ENCODE measurements around the gene PINLYP.

Gene PINLYP

GRCh38 chr19:43551399-43552197 lies 24.0 kb upstream of the PINLYP start:
- TF ChIP-seq, protein P1, sequence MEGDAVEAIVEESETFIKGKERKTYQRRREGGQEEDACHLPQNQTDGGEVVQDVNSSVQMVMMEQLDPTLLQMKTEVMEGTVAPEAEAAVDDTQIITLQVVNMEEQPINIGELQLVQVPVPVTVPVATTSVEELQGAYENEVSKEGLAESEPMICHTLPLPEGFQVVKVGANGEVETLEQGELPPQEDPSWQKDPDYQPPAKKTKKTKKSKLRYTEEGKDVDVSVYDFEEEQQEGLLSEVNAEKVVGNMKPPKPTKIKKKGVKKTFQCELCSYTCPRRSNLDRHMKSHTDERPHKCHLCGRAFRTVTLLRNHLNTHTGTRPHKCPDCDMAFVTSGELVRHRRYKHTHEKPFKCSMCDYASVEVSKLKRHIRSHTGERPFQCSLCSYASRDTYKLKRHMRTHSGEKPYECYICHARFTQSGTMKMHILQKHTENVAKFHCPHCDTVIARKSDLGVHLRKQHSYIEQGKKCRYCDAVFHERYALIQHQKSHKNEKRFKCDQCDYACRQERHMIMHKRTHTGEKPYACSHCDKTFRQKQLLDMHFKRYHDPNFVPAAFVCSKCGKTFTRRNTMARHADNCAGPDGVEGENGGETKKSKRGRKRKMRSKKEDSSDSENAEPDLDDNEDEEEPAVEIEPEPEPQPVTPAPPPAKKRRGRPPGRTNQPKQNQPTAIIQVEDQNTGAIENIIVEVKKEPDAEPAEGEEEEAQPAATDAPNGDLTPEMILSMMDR (IDR thresholded peaks at IDR 0.05; ENCODE audit: borderline replicate concordance, insufficient read depth, low read depth, low read length) = no peak
- H3K4me3 ChIP-seq (ENCODE audit: low read depth, low read length) = no peak overlapping the region

- H3K4me3 ChIP-seq (ENCODE audit: low read depth, low read length) = no peak overlapping the region
- TF ChIP-seq, protein P1 (IDR thresholded peaks at IDR 0.05; ENCODE audit: borderline replicate concordance, insufficient read depth, low read depth, low read length) = no peak
These were observed 23.5 kb upstream of the PINLYP start for GRCh38 chr19:43552198-43552450.

- TF ChIP-seq, protein P1 (IDR thresholded peaks at IDR 0.05; ENCODE audit: borderline replicate concordance, insufficient read depth, low read depth, low read length) = no peak
- H3K4me3 ChIP-seq (ENCODE audit: low read depth, low read length) = no peak overlapping the region
These were observed 23.0 kb upstream of the PINLYP start for GRCh38 chr19:43552616-43553015.

GRCh38 chr19:43553656-43554055 lies 21.9 kb upstream of the PINLYP start:
- TF ChIP-seq, protein P1 (IDR thresholded peaks at IDR 0.05; ENCODE audit: borderline replicate concordance, insufficient read depth, low read depth, low read length) = no peak
- no peak overlapping the region for H3K4me3 ChIP-seq (ENCODE audit: low read depth, low read length)

- no peak overlapping the region for H3K4me3 ChIP-seq (ENCODE audit: low read depth, low read length)
- TF ChIP-seq, protein P1 (IDR thresholded peaks at IDR 0.05; ENCODE audit: borderline replicate concordance, insufficient read depth, low read depth, low read length) = no peak
These were observed 21.2 kb upstream of the PINLYP start for GRCh38 chr19:43554317-43554895.

- H3K4me3 ChIP-seq (ENCODE audit: low read depth, low read length) = no peak overlapping the region
- TF ChIP-seq, protein P1 (IDR thresholded peaks at IDR 0.05; ENCODE audit: borderline replicate concordance, insufficient read depth, low read depth, low read length) = peak; percentile 96
These were observed 20.3 kb upstream of the PINLYP start for GRCh38 chr19:43555185-43555770.

DNA sequence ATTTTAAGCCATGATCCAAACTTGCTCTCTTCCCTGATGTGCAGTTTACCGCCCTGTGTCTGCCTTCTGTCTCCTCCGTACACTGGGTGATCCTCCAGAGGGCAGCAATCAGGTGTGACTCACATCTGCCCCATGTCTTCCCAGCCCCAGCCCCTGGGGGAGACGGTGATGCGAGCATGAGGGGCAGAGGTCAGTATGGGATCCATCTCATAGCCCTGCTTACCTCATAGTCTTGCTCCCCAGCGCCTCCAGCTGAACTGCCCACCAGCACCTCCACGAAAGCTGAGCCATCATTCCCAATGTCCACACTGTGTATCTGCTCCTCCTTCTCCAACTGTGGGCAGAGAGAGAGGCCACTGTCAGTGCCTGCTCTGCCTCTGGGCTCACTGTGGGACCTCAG lies 14.9 kb upstream of the PINLYP start:
- no peak overlapping the region for H3K4me3 ChIP-seq (ENCODE audit: low read depth, low read length)
- TF ChIP-seq, protein P1 (IDR thresholded peaks at IDR 0.05; ENCODE audit: borderline replicate concordance, insufficient read depth, low read depth, low read length) = no peak
